ENCODE results near the gene TNNC2. TPM values are rescaled to one million over a fixed set of nuclear protein-coding genes. Genes with fewer than 3 reads are reported as not detected.

TNNC2 gene
- total RNA-seq, 5 donors from 2014 or later (not counting 1 experiment from before 2014, with no cell fraction given): 0.41 to 1.3 (median 0.70) TPM; not detected in 1

Other genes starting within 250 kb of the TNNC2 start
- not detected for gene WFDC8, start 248.0 kb downstream of the TNNC2 start, total RNA-seq
- not detected for gene WFDC10A, start 197.6 kb downstream of the TNNC2 start, total RNA-seq
- gene WFDC9, start 196.0 kb downstream of the TNNC2 start, total RNA-seq: not detected
- not detected for gene WFDC11, start 157.1 kb downstream of the TNNC2 start, total RNA-seq
- gene WFDC13, start 125.3 kb downstream of the TNNC2 start, total RNA-seq: not detected
- not detected for gene WFDC10B, start 122.3 kb downstream of the TNNC2 start, total RNA-seq
- gene SPINT4, start 105.0 kb downstream of the TNNC2 start, total RNA-seq: not detected
- not detected for gene WFDC3, start 35.4 kb downstream of the TNNC2 start, total RNA-seq
- 10 to 100 TPM; 14.7 to 25.3 (median 20.5) TPM for gene DNTTIP1, start 35.4 kb downstream of the TNNC2 start, total RNA-seq
- gene UBE2C, start 14.7 kb downstream of the TNNC2 start, total RNA-seq: 1 to 10 TPM in 3 of 5 donors, under 1 TPM in 2; 0.44 to 2.4 (median 1.2) TPM
- 1 to 10 TPM; 1.1 to 3.5 (median 2.1) TPM for gene SNX21, start 6.5 kb upstream of the TNNC2 start, total RNA-seq
- 10 to 100 TPM; 20.4 to 33.9 (median 32.0) TPM for gene ACOT8, start 30.1 kb upstream of the TNNC2 start, total RNA-seq
- 1 to 10 TPM; 1.4 to 7.5 (median 5.6) TPM for gene ZSWIM3, start 30.3 kb upstream of the TNNC2 start, total RNA-seq
- 10 to 100 TPM in 3 of 5 donors, 1 to 10 TPM in 2; 8.3 to 17.2 (median 14.6) TPM for gene ZSWIM1, start 53.9 kb upstream of the TNNC2 start, total RNA-seq
- gene SPATA25, start 60.3 kb upstream of the TNNC2 start, total RNA-seq: 1 to 10 TPM in 4 of 5 donors, under 1 TPM in 1; 0.68 to 4.6 (median 3.6) TPM
- 1 to 10 TPM; 3.1 to 6.9 (median 6.1) TPM for gene NEURL2, start 63.9 kb upstream of the TNNC2 start, total RNA-seq
- 100 to 1,000 TPM in 1 of 5 donors, 10 to 100 TPM in 4; 55.5 to 101 (median 85.1) TPM for gene CTSA, start 64.0 kb upstream of the TNNC2 start, total RNA-seq
- 1 to 10 TPM in 3 of 5 donors, under 1 TPM in 1, not detected in 1; 0.35 to 1.7 (median 1.4) TPM for gene PLTP, start 84.8 kb upstream of the TNNC2 start, total RNA-seq
- gene PCIF1, start 107.4 kb upstream of the TNNC2 start, total RNA-seq: 10 to 100 TPM; 74.4 to 78.7 (median 74.6) TPM
- gene ZNF335, start 144.9 kb upstream of the TNNC2 start, total RNA-seq: 100 to 1,000 TPM in 1 of 5 donors, 10 to 100 TPM in 4; 58.6 to 106 (median 68.3) TPM
- gene MMP9, start 181.6 kb upstream of the TNNC2 start, total RNA-seq: 1 to 10 TPM in 2 of 5 donors, under 1 TPM in 3; 0.15 to 3.4 (median 0.47) TPM
- under 1 TPM in 1 of 5 donors, not detected in 4; 0.05 TPM for gene SLC12A5, start 201.9 kb upstream of the TNNC2 start, total RNA-seq